Measurements from ENCODE around the gene KIZ. TPM values are rescaled to one million over a fixed set of nuclear protein-coding genes. Genes with fewer than 3 reads are reported as not detected.

The KIZ gene
- total RNA-seq, 4 donors from 2014 or later: 21.1 to 66.6 (median 34.6) TPM

- Histone ChIP-seq H3K4me3 (no peak overlapping the region), H3K36me3 (no peaks in the 10 kb centered on the region), H3K27ac (no peak overlapping the region), H3K27me3 (no peaks in the 10 kb centered on the region), H3K9me3 (no peaks in the 10 kb centered on the region), H3K4me1 (no peaks in the 10 kb centered on the region)
- TF ChIP-seq POLR2A (IDR thresholded peaks at IDR 0.05) (no peak), CTCF (IDR thresholded peaks at IDR 0.05 in 4 of 5, conservative IDR thresholded peaks at IDR 0.05 in 1 of 5) (no peak)
- no peak for DNase-seq
- ATAC-seq: no peak
- intact Hi-C loops (cut with DNase I; ENCODE audit: low total_unique reads): no loop called here
- in situ Hi-C loops (cut with MboI; ENCODE audit: low sequenced_read_pairs in 4 of 4): no loop called here
Observed at GRCh38 chr20:21272279-21272678, 146.4 kb downstream of the KIZ start.

- no peak overlapping the region for H3K4me3 ChIP-seq
- intact Hi-C loops (cut with DNase I; ENCODE audit: low total_unique reads): no loop called here
- no peak for ATAC-seq
- DNase-seq: no peak
- TF ChIP-seq CTCF (IDR thresholded peaks at IDR 0.05 in 4 of 5, conservative IDR thresholded peaks at IDR 0.05 in 1 of 5) (no peak), POLR2A (IDR thresholded peaks at IDR 0.05) (no peak)
- H3K36me3 ChIP-seq: no peaks in the 10 kb centered on the region
- H3K27ac ChIP-seq: no peak overlapping the region
- no peaks in the 10 kb centered on the region for H3K27me3 ChIP-seq
- H3K9me3 ChIP-seq: no peaks in the 10 kb centered on the region
- in situ Hi-C loops (cut with MboI; ENCODE audit: low sequenced_read_pairs in 4 of 4): no loop called here
- no peaks in the 10 kb centered on the region for H3K4me1 ChIP-seq
Observed at GRCh38 chr20:21272679-21273078, 146.8 kb downstream of the KIZ start.

- in situ Hi-C loops (cut with MboI; ENCODE audit: low sequenced_read_pairs in 4 of 4): no loop called here
- Histone ChIP-seq H3K27me3 (no peaks in the 10 kb centered on the region), H3K4me3 (no peak overlapping the region), H3K36me3 (no peaks in the 10 kb centered on the region), H3K27ac (no peak overlapping the region), H3K9me3 (no peaks in the 10 kb centered on the region), H3K4me1 (no peaks in the 10 kb centered on the region)
- ATAC-seq: no peak
- intact Hi-C loops (cut with DNase I; ENCODE audit: low total_unique reads): no loop called here
- TF ChIP-seq POLR2A (IDR thresholded peaks at IDR 0.05) (no peak), CTCF (IDR thresholded peaks at IDR 0.05 in 4 of 5, conservative IDR thresholded peaks at IDR 0.05 in 1 of 5) (no peak)
- DNase-seq: no peak
Observed at GRCh38 chr20:21273755-21274386, 148.0 kb downstream of the KIZ start.

DNA sequence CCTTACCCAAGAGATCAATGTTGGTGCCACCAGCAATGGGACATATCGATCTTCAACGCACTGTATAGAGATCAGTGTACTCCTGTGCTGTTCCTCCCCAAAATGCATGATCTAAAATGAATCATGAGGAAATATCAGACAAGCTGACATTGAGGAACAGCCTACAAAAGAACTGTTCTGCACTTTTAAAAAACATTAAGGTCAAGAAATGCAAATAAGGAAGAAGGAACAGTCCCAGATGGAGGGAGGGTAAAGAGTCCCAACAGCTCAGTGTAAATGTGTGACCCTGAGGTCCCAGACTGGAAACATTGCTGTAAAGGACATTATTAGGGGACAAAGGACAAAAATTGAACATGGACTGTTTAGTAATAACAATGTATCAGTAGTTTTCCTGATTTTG, 152.9 kb downstream of the KIZ start:
- in situ Hi-C loops (cut with MboI; ENCODE audit: low sequenced_read_pairs in 4 of 4) (no loop called here), intact Hi-C loops (cut with DNase I; ENCODE audit: low total_unique reads) (no loop called here)
- no peaks in the 10 kb centered on the region for H3K4me1 ChIP-seq

More for the DNA sequence above, 152.9 kb downstream of the KIZ start:
- ATAC-seq: no peak
- Histone ChIP-seq H3K9me3 (no peaks in the 10 kb centered on the region), H3K27me3 (no peaks in the 10 kb centered on the region), H3K27ac (no peak overlapping the region), H3K36me3 (no peaks in the 10 kb centered on the region), H3K4me3 (no peak overlapping the region)
- no peak for DNase-seq
- TF ChIP-seq POLR2A (IDR thresholded peaks at IDR 0.05) (no peak), CTCF (IDR thresholded peaks at IDR 0.05 in 4 of 5, conservative IDR thresholded peaks at IDR 0.05 in 1 of 5) (no peak)
